SW480 (cell line): ENCODE results near the gene IRAK1BP1.
"Not testable (repeated sequence)": the region's sequence is repeated elsewhere in the genome, so short reads cannot be mapped to it uniquely, and the experiment has no call there.

Source experiments
- DNase-seq: peaks from one replicate; pipeline ENCODE4 v3.0.0-alpha.2; 2016; ENCODE audit warnings: low spot score

The IRAK1BP1 gene, protein sequence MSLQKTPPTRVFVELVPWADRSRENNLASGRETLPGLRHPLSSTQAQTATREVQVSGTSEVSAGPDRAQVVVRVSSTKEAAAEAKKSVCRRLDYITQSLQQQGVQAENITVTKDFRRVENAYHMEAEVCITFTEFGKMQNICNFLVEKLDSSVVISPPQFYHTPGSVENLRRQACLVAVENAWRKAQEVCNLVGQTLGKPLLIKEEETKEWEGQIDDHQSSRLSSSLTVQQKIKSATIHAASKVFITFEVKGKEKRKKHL

DNA sequence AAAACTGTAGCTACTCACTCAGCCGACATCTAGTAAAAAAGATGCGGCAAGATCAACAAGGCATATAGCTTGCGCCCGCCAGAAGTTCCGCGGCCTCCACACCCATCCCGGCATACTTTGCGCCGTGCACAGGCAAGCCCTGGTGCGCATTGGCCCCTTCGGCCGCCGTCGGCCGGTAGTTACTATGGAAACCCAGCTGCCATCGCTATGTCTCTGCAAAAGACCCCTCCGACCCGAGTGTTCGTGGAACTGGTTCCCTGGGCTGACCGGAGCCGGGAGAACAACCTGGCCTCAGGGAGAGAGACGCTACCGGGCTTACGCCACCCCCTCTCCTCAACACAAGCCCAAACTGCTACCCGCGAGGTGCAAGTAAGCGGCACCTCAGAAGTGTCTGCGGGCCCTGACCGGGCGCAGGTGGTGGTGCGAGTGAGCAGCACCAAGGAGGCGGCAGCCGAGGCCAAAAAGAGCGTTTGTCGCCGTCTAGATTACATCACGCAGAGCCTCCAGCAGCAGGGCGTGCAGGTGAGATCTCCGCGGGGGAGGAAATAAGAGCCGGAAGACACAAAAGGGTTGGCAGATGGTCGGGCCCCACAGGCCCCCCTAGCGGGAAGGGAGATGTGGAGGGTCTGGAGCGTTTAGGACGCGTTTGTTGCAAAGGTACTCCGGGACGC, at the start of gene IRAK1BP1:
Gene IRAK1BP1 (plus strand): TSS at position 182 of the 671 bp plus-strand sequence. CDS start 26 bp downstream, at position 208.
- peak; percentile 86 for DNase-seq

DNA sequence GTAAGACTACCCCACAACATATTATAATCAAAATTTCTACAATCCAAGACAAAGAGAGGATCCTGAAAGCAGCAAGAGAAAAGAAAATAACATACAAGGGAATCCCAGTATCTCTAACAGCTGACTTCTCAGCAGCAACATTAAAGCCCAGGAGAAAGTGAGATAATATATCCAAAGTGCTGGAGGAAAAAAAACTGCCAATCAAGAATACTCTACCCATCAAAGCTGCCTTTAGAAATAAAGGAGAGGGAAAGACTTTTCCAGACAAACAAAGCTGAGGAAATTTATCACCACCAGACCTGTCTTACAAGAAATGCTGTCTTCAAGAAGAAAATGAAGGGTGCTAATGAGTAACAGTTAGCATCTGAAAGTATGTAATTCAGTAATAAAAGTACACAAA, 43.3 kb upstream of the IRAK1BP1 start:
- DNase-seq: no peak

DNA sequence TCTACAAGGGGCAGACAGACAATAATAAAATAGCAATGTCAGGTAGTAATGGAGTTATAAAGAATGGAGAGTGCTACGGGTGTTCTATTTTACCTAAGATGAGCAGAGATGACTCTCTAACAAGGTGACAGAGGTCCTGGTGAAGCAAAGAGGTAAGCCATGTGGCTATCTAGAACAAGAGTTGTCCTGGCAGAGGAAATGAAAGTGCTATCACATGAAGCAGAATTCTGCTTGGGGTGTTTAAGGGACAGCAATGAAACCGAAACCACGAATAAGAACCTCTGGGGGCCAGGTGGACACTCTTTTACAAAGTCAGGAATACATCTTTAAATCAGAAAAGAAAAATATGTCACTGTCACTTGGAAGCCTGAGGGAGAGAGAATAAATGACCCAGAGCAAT, 37.9 kb upstream of the IRAK1BP1 start:
- DNase-seq: no peak

DNA sequence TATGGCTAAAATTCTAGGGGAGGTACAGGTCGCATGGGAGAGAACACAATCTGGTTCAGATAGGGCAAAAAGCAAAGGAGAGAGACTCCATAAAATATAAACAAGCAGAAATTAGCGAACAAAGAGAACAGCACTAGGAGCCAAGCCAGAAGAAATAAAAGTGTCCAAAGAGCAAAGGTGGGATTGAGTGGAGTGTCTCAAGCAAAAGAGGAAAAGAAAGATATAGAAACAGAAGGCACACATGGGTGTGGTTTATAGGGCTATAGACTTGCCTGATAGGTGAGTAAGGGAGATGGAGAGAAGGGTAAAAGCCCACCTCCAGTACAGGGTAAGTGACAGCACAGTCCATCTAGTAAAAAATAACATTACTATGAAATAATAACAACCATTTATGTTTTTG, 36.5 kb upstream of the IRAK1BP1 start:
- DNase-seq: no peak

DNA sequence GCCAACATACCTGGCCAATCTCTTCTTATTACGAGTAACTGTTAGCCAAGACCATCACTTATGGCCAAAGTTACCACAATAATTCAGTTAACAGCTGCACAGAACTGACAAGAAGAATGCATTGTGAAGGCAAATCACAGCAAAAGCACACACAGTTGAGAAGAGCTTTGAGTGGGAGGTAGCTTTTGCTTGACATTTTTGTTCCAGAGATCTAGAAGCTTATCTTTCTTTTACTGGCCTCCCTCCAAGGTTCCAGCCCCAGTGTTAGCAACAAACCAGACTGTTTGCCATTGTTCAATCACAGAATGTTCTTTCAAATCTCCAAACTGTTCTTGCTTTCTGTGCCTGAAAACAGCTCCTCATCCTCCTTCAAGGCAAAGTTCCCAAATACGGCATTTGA, 35.9 kb upstream of the IRAK1BP1 start:
- DNase-seq: no peak

DNA sequence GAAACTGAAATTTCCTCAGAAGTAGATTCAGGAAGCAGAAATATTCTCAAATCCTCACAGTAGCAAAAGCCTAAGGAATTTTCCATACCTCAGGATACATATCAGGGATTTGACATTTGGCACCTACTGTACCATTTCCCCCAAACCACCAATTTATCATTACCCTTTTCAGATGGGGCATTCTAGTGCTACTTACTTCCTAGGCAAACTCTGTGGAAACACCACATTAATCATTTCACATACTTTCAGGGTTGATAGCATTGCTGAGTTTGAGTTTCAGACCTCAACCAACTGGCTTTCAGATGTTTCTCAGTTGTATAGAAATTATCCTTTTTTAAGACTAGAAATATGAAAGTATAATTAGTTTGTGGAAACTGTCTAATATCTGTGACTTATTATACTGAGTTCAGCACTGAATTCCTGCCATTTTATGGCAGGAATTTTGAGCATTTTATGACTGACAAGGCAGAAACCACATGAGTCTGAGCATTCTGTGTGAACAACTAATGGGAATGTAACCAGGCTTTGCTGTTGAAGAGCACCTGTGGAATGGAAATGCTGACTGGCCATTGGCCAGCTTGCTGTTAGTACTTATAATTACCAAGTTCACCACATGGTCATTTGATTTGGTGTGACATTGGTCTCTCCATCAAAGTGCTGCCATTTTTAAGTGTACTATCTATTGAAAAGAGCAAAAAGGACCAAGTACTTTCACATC, 35.1 kb upstream of the IRAK1BP1 start:
- DNase-seq: no peak

DNA sequence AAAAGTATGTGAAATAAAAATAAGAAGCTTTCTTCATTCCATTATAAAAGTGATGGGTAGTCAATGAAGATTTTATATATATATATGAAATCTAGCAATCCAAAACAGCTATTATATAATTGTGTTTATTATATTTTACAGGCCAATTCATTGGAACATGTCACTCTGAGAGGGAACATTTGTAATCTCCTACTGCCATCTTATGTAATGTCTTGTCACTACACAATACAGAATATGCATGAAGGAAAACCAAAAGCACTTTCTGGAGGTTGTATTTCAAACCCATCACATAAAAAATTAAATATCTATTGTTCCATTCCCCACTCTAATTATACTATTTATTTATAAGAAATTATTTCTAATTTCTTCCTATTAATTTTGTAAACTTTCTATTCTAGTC, 31.5 kb upstream of the IRAK1BP1 start:
- DNase-seq: peak; percentile 8

DNA sequence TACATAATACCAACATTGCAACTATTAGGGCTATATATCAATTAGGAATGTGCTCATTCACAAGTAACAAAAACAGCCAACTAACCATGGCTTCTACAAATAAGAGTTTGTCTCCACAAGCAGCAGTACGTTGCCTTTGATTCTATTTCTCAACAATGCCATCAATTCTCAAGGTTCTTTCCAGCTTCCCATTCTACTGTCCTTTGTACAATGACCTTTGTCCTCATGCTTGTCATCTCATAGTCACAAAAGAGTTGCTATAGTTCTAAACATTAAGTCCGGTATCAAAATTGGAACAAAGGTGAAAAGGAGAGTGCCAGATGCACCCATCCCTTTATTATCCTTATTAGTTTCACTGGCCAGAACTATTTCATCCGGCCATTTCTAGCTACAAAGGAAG, 30.8 kb upstream of the IRAK1BP1 start:
- no peak for DNase-seq

DNA sequence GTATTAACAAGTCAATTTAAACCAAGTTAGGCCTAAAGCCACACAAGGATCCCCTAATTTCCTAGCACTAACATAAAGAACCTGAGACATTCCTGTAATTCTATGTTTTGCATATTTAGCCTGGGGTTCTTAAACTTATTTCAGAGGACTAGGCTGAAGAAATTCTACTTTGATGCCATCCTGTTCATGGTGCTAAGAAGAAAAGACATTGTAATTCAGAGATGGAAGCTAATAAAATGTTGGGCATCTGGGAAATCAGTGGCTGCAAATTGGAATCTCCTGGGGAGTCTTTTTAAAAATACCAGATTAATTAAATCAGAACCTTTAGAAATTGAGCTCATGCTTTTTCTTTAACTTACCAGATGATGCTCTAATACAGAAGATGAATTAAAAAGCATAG, 26.2 kb upstream of the IRAK1BP1 start:
- no peak for DNase-seq

DNA sequence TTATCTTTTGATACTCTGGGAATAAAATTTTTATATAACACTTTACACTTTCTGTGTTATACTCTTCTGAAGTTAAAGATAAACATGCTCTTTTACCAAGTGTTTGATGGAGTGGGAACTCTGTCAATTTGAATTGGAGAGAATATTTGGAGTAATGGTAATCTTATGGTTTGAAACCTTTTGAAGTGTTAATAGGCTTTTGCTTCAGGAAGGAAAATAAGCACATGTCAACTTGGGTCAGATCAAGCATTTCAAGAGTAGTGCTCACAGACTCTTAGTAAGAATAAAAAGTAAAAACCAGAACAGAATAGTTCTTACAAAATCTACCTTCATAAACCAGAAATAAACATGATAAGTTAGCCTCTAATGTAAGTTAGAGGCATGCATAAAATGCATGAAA, 24.4 kb upstream of the IRAK1BP1 start:
- DNase-seq: no peak

DNA sequence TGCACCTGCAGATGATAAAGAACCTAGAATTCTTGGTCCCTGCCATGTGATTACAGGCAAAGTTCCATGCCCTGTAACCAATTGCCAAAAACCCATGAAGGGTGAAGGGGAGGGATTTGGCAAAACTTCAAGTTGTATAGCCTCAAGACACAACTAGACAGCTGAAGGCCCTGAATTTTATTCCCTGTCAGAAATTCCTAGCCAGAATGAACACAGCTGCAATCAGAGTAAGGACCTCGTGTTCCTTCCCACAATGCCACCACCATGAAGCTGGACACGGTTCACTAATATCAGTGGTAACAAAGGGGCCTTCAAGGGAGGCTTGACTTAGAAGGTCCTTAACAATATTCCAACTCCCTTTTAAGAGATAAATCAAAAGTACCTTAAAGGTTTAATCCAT, 22.5 kb upstream of the IRAK1BP1 start:
- no peak for DNase-seq

DNA sequence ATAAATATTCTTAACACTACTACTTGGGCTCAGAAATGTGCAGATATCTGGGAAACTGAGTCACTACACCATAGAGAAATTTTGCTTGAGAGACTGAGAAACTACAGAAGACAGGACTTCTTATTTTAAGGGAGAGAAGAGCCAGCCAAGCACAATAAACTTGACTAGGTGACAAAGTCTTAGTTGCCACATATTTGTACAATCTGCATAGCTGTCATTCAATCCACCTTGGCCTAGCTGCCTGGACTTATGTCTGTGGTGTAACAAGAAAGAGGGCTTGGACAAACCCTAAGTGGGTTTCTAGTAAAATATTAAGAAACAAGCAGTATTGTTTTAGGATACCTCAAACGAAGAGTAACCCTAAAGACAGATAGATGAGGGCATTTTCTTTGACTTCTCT, 21.8 kb upstream of the IRAK1BP1 start:
- DNase-seq: no peak

DNA sequence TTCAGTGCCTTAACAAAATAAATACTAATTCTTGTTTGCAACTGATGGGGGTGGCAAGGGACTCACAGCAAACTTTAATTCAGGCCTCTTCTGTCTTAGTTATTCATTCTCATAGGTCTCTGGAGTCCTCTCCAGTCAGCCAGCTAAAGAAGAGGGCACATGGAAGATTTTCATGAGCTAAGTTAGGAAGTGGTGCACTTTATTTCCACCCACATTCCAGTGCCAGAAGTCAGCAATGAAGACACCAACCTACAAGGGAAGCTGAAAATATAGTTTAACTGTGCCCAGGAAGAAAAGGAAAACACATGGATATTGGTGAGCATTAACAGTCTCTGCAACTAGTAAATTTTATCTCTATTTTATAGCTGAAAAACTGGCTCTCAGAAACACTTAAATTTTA, 16.7 kb upstream of the IRAK1BP1 start:
- DNase-seq: no peak

DNA sequence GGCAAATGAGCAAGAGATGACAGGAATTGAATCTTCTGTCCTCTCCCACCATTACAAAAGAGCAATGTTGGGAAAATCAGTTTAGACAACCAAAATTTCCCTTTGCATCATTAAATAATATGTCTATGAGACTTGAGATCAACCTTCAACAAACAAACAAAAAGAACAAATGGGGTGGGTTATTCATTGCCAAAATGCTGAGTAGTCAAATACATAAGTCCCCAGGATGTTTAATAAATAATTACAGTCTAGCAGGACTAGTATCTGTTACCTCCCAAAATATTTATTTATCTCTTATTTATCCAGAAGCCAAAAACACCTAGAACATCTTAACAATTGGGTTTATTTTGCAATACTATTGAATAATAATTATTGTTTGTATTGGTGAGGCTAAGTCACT, 16.2 kb upstream of the IRAK1BP1 start:
- DNase-seq: no peak

DNA sequence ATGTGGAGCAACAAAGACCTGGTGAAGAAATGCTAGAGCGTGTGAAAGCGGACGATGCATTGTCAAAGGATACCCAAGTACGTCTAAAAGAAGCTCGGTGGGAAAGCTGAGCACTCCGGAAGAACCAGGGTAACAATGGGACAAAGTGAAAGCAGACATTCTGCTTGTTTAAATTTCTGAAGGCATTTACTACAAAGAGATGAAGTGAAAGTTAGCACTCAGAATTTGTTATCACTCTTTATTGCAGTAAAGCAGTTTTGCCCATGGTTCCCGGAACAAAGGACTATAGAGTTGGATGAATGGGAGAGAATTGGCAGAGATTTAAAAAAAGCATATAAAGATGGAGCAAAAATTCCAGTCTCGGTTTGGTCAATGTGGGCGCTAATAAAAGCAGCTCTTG, 12.8 kb upstream of the IRAK1BP1 start:
- no peak for DNase-seq

DNA sequence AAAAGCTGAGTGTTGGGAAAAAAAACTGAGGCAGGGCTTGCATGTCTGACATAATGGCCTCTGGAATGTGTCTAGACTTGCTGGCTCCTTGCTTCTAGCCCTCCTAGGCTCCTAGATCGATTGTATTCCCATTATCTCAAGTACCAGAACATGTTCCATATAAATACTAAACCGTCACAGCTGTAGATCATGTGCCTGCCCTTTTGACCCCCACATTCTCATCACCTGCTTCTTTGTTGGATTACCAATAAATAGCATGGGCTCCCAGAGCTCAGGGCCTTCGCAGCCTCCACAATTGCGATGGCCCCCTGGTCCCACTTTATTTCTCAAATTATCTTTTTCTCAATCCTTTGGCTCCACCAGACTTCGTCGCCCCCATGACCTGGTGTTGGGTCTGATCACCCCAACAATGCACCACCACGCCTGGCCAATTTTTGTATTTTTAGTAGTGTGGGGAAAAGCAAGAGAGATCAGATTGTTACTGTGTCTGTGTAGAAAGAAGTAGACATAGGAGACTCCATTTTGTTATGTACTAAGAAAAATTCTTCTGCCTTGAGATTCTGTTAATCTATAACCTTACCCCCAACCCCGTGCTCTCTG, 8.9 kb upstream of the IRAK1BP1 start:
- DNase-seq: not testable (repeated sequence)

DNA sequence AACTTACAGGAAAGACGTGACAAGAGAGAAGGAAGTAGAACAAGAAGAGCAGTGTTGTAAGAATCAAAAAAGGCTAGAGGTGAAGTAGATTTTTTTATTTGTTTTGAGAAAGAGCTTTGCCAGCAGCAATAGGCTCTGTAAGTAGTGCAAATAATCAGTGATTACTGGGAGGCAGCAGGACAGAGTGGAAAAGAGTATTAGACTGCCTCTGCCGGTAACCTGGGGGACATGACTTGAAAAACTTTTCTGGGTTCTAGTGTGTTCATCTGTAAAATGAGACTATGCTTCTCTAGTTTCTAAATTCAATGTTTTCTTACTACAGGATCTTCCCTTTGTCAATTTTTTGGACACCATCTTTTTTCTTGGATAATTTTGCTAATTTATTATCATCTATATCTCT, 5.8 kb upstream of the IRAK1BP1 start:
- DNase-seq: no peak

DNA sequence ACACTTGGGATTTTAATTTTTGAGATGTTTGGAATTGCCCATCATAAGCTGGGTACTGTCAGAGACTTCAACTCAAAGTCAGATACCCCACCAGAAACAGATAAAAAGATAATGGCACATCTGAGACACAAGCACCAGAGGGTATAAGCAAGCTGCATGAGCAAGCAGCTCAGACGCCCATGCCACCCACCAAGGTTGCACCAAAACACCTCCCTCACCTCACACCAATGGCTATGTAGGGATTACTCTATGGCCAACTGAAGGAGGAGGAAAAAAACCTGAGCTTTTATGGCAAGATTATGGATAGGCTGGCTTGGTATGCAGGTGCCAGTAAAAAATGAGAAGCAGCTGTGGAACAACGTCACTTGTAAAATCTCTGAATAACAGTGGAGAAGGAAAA, 3.8 kb upstream of the IRAK1BP1 start:
- DNase-seq: no peak

DNA sequence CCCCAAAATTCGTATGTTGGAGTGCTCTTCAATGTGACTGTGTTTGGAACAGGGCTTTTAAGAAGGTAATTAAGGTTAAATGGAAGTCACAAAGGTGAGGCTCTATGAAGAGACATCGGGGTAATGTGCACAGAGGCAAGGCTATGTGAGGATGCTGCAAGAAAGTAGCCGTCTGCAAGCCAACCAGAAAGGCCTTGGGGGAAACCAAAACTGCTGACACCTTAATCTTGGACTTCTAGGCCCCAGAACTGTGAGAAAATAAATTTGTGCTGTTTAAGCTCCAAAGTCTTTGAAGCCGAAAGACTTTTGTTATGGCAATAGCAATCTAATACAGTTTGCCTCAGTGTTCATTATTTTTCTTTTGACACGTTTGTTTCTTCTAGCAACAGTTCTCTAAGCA, 2.4 kb upstream of the IRAK1BP1 start:
- no peak for DNase-seq

DNA sequence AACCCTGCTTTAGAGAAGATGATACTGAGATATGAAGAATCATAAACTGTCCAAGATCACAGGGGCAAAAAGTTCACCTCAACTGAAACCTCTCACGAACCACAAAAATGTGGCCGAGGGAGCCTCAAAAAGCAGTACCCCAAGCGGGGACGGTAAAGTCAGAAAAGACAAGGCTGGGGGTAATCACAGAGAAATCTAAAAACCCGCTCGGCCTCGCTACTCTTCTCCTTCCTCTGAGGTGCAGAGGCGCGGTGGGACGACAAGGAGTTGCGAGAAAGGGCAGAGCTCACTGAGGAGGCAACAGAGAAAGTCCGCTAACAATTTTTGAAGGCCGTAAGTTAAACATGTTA, 356 bp upstream of the IRAK1BP1 start:
- DNase-seq: no peak

DNA sequence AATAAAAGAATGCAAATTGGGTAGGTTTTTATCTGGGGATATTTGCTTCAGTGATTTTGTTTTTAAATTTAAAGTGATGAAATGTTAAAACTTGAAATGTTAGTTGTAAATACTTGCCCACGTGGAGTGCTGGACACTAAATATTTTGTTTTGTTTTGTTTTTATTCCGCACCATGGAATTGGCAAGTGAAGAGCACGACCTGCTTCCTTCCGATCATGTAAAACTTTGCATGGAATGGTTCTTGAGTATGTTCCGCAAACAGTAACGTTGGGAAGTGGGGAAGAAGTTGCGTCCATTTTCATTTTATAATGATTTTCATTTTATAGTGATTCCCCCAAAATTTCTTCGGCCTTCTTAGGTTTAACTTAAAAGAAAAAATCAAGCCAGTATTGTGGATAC, 765 bp downstream of the IRAK1BP1 start:
- peak; percentile 13 for DNase-seq

DNA sequence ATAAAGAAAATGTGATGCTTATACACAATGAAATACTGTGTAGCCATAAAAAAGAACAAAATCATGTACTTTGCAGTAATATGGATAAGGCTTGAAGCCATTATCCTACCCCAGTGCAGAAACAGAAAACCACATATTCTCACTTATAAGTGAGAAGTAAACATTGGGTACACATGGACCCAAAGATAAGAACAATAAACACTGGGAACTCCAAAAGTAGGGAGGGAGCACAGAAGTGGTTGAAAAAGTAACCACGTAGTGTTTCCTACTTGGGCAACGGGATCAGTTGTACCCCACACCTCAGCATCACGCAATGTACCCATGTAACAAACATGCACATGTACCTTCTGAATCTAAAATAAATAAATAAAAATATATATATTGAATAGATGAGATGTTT, 8.2 kb downstream of the IRAK1BP1 start:
- no peak for DNase-seq

DNA sequence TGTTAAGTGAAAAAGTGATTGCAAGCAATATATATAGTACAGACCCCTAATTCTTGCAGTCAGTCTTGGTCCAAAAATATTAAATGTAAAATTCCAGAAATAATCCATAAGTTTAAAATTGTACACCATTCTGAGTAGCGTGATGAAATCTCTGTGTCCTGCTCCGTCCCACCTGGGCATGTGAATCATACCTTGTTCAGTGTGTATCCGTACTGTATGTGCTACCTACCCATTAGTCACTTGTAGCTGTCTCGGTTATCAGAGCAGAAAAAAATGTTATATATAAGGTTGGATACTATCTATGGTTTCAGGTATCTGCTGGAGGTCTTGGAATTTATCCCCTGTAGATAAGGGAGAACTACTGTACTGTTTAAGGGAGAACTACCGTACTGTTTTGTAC, 16.3 kb downstream of the IRAK1BP1 start:
- no peak for DNase-seq
